HepG2 (cell line): ENCODE measurements around the gene CLDN9. TPM values are rescaled to one million over a fixed set of nuclear protein-coding genes. Genes with fewer than 3 reads are reported as not detected.
A peak's percentile ranks its signal among the peaks of the same experiment; 100 is the strongest.

Experiments
- AGO2 ChIP-seq: fragments of 200-400 bp; formaldehyde crosslinking; optimal IDR thresholded peaks from 2 replicates; pipeline ENCODE3; 2017; ENCODE audit warnings: mild to moderate bottlenecking, low read depth, low read length, moderate library complexity
- BCL6 ChIP-seq: IDR thresholded peaks from 2 replicates; pipeline ENCODE4 v1.6.1; 2016; ENCODE audit warnings: missing genetic modification reagents, missing compliant biosample characterization
- DPF2 ChIP-seq: sonication (generic); formaldehyde crosslinking; IDR thresholded peaks from 2 replicates; pipeline ENCODE4 v1.4.0; 2020; ENCODE audit warnings: mild to moderate bottlenecking, low read depth, missing genetic modification reagents, borderline replicate concordance
- DR1 ChIP-seq: sonication (generic); formaldehyde crosslinking; IDR thresholded peaks from 2 replicates; pipeline ENCODE4 v1.8.0; 2021; ENCODE audit warnings: mild to moderate bottlenecking, missing genetic modification reagents, inconsistent platforms
- ELF3 ChIP-seq: IDR thresholded peaks from 2 replicates; pipeline ENCODE4 v1.6.1; 2016; ENCODE audit warnings: missing genetic modification reagents, missing compliant biosample characterization
- MAF1 ChIP-seq: sonication (generic); formaldehyde crosslinking; IDR thresholded peaks from 2 replicates; pipeline ENCODE4 v1.5.0; 2020; ENCODE audit warnings: missing genetic modification reagents, borderline replicate concordance
- NFKB2 ChIP-seq: sonication (generic); formaldehyde crosslinking; IDR thresholded peaks from 2 replicates; pipeline ENCODE4 v1.4.0; 2020; ENCODE audit warnings: missing genetic modification reagents, borderline replicate concordance
- RFX5 ChIP-seq: IDR thresholded peaks from 2 replicates; pipeline ENCODE4 v1.6.1; 2011; ENCODE audit warnings: low read depth, low read length, improper control_type of control experiment
- ZNF136 ChIP-seq: sonication (generic); formaldehyde crosslinking; IDR thresholded peaks from 2 replicates; pipeline ENCODE4 v1.8.1; 2022; ENCODE audit warnings: low read depth, mild to moderate bottlenecking, moderate library complexity, missing genetic modification reagents
- ZNF441 ChIP-seq: sonication (generic); formaldehyde crosslinking; IDR thresholded peaks from 2 replicates; pipeline ENCODE4 v1.7.0; 2021; ENCODE audit warnings: missing genetic modification reagents, borderline replicate concordance
- polyA plus RNA-seq, 8 experiments: library from polyadenylated mRNA; depleted of rRNA in 3 of 8; stranded (reverse) in 7 of 8; unstranded in 1 of 8; fragments of >200 nt; fragmentation: Illumina TruSeq in 4 of 8; extraction: Trizol in 4 of 8; gene quantifications; 2 replicates each; pipeline versions ENCODE4 v1.2.1 to v1.2.3, GENCODE V29; 2011 to 2016; ENCODE audit warnings: low read depth in 4 of 8, missing spikeins in 1 of 8, mixed read lengths in 1 of 8; ENCODE audit not compliant: insufficient read depth in 1 of 8
- total RNA-seq, 5 experiments: library from RNA; depleted of rRNA; stranded (reverse); fragments of >200 nt; fragmentation: Illumina TruSeq; extraction: Trizol; gene quantifications; 2 replicates each; pipeline ENCODE4 v1.2.3, GENCODE V29; 2016; ENCODE audit warnings: low read depth in 1 of 5
- TF ChIP-seq, protein P1 (sequence below): sonication (generic); formaldehyde crosslinking; IDR thresholded peaks from 2 replicates; pipeline ENCODE4 v1.4.0; 2020; ENCODE audit warnings: missing genetic modification reagents
- TF ChIP-seq, protein P2 (sequence below): sonication (generic); formaldehyde crosslinking; IDR thresholded peaks from 2 replicates; pipeline ENCODE4 v1.8.0; 2023; ENCODE audit warnings: mild to moderate bottlenecking, missing genetic modification reagents
- TF ChIP-seq, protein P3 (sequence below): sonication (generic); formaldehyde crosslinking; IDR thresholded peaks from 2 replicates; pipeline ENCODE4 v1.4.0; 2020; ENCODE audit warnings: missing genetic modification reagents
- TF ChIP-seq, protein P4 (sequence below): sonication (generic); formaldehyde crosslinking; IDR thresholded peaks from 2 replicates; pipeline ENCODE4 v1.5.1; 2020; ENCODE audit warnings: missing genetic modification reagents, mild to moderate bottlenecking, borderline replicate concordance
- TF ChIP-seq, protein P5 (sequence below): sonication (generic); formaldehyde crosslinking; IDR thresholded peaks from 2 replicates; pipeline ENCODE4 v1.9.0; 2022; ENCODE audit warnings: low read depth, missing genetic modification reagents
- TF ChIP-seq, protein P6 (sequence below): sonication (generic); formaldehyde crosslinking; IDR thresholded peaks from 2 replicates; pipeline ENCODE4 v1.9.0; 2021; ENCODE audit warnings: missing genetic modification reagents, borderline replicate concordance
- TF ChIP-seq, protein P7 (sequence below): sonication (generic); formaldehyde crosslinking; IDR thresholded peaks from 2 replicates; pipeline ENCODE4 v1.4.0; 2020; ENCODE audit warnings: mild to moderate bottlenecking, missing genetic modification reagents

Gene CLDN9
- total and polyA plus RNA-seq, 2 of the 13 experiments (the other 11 are each of a cell fraction or from before 2014, with no cell fraction given): 0.15 to 0.26 TPM

DNA sequence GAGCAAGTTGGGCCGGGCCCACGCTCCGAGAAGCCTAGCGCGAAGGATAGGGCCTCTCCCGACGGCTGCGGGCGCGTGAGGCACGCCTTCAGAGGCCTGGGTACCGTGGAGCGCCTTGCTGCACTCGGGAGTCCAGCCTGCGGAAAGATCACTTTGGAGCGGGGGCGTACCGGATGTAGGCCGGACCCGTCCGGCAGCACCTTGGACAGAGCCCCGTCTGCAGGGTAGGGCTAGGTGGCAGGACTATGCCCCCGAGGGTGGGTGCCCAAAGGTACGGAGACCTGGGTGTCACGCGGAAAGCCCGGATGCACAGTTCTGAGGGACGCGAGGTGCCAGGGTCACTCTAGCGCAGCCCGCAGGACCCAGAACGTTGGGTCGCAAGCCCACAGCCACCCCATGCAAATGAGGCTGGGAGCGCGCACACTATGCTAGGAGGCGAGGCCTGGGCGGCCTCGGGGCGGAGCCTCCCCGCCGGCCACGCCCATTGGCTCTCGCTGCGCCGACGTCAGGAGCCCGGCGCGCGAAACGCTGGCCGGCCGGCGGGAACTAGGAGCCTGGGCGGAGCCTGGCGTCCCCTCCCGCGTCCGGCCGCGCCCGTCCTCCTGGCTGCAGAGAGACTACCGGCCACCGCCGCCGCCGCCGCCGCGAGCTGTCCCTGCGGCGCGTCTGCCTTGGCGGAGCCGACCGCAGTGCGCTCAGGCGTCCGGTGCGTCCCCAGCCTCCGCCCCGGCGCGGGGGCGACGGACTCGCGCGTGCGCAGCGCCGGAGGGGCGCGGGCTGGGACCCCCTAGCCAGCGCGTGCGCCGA lies 43.8 kb upstream of the CLDN9 start, which contains the start of gene PAQR4 (continued):
- peak; percentile 66 for TF ChIP-seq AGO2
- TF ChIP-seq, protein P1, sequence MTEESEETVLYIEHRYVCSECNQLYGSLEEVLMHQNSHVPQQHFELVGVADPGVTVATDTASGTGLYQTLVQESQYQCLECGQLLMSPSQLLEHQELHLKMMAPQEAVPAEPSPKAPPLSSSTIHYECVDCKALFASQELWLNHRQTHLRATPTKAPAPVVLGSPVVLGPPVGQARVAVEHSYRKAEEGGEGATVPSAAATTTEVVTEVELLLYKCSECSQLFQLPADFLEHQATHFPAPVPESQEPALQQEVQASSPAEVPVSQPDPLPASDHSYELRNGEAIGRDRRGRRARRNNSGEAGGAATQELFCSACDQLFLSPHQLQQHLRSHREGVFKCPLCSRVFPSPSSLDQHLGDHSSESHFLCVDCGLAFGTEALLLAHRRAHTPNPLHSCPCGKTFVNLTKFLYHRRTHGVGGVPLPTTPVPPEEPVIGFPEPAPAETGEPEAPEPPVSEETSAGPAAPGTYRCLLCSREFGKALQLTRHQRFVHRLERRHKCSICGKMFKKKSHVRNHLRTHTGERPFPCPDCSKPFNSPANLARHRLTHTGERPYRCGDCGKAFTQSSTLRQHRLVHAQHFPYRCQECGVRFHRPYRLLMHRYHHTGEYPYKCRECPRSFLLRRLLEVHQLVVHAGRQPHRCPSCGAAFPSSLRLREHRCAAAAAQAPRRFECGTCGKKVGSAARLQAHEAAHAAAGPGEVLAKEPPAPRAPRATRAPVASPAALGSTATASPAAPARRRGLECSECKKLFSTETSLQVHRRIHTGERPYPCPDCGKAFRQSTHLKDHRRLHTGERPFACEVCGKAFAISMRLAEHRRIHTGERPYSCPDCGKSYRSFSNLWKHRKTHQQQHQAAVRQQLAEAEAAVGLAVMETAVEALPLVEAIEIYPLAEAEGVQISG: peak; percentile 88
- TF ChIP-seq, protein P2, sequence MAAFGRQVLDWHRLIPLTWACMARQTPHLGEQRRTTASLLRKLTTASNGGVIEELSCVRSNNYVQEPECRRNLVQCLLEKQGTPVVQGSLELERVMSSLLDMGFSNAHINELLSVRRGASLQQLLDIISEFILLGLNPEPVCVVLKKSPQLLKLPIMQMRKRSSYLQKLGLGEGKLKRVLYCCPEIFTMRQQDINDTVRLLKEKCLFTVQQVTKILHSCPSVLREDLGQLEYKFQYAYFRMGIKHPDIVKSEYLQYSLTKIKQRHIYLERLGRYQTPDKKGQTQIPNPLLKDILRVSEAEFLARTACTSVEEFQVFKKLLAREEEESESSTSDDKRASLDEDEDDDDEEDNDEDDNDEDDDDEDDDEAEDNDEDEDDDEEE: peak; percentile 100
- TF ChIP-seq BCL6 (CRISPR knock-in tag): peak; percentile 49
- peak; percentile 88; the same call in 1 of the 2 replicates for TF ChIP-seq MAF1 (CRISPR knock-in tag)
- peak; percentile 93; the same call in 1 of the 2 replicates for TF ChIP-seq ZNF441 (CRISPR knock-in tag)
- TF ChIP-seq DR1 (CRISPR knock-in tag): peak; percentile 37
- TF ChIP-seq, protein P3, sequence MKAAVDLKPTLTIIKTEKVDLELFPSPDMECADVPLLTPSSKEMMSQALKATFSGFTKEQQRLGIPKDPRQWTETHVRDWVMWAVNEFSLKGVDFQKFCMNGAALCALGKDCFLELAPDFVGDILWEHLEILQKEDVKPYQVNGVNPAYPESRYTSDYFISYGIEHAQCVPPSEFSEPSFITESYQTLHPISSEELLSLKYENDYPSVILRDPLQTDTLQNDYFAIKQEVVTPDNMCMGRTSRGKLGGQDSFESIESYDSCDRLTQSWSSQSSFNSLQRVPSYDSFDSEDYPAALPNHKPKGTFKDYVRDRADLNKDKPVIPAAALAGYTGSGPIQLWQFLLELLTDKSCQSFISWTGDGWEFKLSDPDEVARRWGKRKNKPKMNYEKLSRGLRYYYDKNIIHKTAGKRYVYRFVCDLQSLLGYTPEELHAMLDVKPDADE (CRISPR knock-in tag): peak; percentile 85; the same call in 1 of the 2 replicates
- peak; percentile 52 for TF ChIP-seq RFX5
- TF ChIP-seq ELF3 (CRISPR knock-in tag): peak; percentile 84
- TF ChIP-seq, protein P4, sequence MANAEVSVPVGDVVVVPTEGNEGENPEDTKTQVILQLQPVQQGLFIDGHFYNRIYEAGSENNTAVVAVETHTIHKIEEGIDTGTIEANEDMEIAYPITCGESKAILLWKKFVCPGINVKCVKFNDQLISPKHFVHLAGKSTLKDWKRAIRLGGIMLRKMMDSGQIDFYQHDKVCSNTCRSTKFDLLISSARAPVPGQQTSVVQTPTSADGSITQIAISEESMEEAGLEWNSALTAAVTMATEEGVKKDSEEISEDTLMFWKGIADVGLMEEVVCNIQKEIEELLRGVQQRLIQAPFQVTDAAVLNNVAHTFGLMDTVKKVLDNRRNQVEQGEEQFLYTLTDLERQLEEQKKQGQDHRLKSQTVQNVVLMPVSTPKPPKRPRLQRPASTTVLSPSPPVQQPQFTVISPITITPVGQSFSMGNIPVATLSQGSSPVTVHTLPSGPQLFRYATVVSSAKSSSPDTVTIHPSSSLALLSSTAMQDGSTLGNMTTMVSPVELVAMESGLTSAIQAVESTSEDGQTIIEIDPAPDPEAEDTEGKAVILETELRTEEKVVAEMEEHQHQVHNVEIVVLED (CRISPR knock-in tag): peak; percentile 69; the same call in 1 of the 2 replicates
- TF ChIP-seq, protein P5, sequence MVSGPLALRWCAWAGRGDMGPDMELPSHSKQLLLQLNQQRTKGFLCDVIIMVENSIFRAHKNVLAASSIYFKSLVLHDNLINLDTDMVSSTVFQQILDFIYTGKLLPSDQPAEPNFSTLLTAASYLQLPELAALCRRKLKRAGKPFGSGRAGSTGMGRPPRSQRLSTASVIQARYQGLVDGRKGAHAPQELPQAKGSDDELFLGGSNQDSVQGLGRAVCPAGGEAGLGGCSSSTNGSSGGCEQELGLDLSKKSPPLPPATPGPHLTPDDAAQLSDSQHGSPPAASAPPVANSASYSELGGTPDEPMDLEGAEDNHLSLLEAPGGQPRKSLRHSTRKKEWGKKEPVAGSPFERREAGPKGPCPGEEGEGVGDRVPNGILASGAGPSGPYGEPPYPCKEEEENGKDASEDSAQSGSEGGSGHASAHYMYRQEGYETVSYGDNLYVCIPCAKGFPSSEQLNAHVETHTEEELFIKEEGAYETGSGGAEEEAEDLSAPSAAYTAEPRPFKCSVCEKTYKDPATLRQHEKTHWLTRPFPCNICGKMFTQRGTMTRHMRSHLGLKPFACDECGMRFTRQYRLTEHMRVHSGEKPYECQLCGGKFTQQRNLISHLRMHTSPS: peak; percentile 96
- peak; percentile 73; the same call in 1 of the 2 replicates for TF ChIP-seq ZNF136
- TF ChIP-seq, protein P6, sequence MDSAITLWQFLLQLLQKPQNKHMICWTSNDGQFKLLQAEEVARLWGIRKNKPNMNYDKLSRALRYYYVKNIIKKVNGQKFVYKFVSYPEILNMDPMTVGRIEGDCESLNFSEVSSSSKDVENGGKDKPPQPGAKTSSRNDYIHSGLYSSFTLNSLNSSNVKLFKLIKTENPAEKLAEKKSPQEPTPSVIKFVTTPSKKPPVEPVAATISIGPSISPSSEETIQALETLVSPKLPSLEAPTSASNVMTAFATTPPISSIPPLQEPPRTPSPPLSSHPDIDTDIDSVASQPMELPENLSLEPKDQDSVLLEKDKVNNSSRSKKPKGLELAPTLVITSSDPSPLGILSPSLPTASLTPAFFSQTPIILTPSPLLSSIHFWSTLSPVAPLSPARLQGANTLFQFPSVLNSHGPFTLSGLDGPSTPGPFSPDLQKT (CRISPR knock-in tag): peak; percentile 18; the same call in 1 of the 2 replicates
- TF ChIP-seq, protein P7, sequence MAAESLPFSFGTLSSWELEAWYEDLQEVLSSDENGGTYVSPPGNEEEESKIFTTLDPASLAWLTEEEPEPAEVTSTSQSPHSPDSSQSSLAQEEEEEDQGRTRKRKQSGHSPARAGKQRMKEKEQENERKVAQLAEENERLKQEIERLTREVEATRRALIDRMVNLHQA (CRISPR knock-in tag): no peak
- peak; percentile 99 for TF ChIP-seq NFKB2
- 0 out of 2 replicates have a peak, but pooled peaks have one; percentile 49 for TF ChIP-seq DPF2
